Liver (tissue), 9 donors: ENCODE data around the gene CFAP57. TPM values are rescaled to one million over a fixed set of nuclear protein-coding genes. Genes with fewer than 3 reads are reported as not detected.
"Not testable (repeated sequence)": the region's sequence is repeated elsewhere in the genome, so short reads cannot be mapped to it uniquely, and the experiment has no call there.

Source experiments
- DNase-seq: peaks from one replicate; pipeline ENCODE4 v3.0.0-alpha.2; 2017; ENCODE audit warnings: low spot score
- H3K27ac ChIP-seq, 2 donors: one replicate each; pipeline ENCODE4 v1.7.0; 2013; ENCODE audit warnings: inconsistent platforms in 2 of 2, low read length in 2 of 2, control low read depth in 1 of 2, low read depth in 1 of 2, mild to moderate bottlenecking in 1 of 2
- H3K27me3 ChIP-seq, 4 donors: one replicate each; pipeline versions ENCODE4 v1.6.1 to v1.7.0; 2013; ENCODE audit warnings: low read length in 3 of 4, inconsistent platforms in 1 of 4, mild to moderate bottlenecking in 1 of 4, moderate library complexity in 1 of 4; ENCODE audit not compliant: control insufficient read depth in 4 of 4, insufficient read depth in 4 of 4
- H3K36me3 ChIP-seq, 4 donors: one replicate each; pipeline versions ENCODE4 v1.6.1 to v1.7.0; 2013; ENCODE audit warnings: low read length in 3 of 4, mild to moderate bottlenecking in 3 of 4, low read depth in 1 of 4, moderate library complexity in 1 of 4; ENCODE audit not compliant: control insufficient read depth in 4 of 4, insufficient read depth in 3 of 4
- H3K4me1 ChIP-seq, 4 donors: one replicate each; pipeline versions ENCODE4 v1.6.1 to v1.7.0; 2013; ENCODE audit warnings: low read length in 3 of 4, mild to moderate bottlenecking in 3 of 4, moderate library complexity in 1 of 4; ENCODE audit not compliant: control insufficient read depth in 4 of 4, insufficient read depth in 4 of 4
- H3K4me3 ChIP-seq, 3 donors: one replicate each; pipeline versions ENCODE4 v1.6.1 to v1.7.0; 2013; ENCODE audit warnings: low read length in 3 of 3, control low read depth in 1 of 3, low read depth in 1 of 3, mild to moderate bottlenecking in 1 of 3
- H3K9ac ChIP-seq, 2 donors: one replicate each; pipeline ENCODE4 v1.7.0; 2013; ENCODE audit warnings: low read length in 2 of 2, mild to moderate bottlenecking in 2 of 2, moderate library complexity in 2 of 2, control low read depth in 1 of 2, low read depth in 1 of 2
- H3K9me3 ChIP-seq, 4 donors: one replicate each; pipeline versions ENCODE4 v1.6.1 to v1.7.0; 2013; ENCODE audit warnings: low read length in 3 of 4; ENCODE audit not compliant: control insufficient read depth in 4 of 4
- FOXA1 ChIP-seq: IDR thresholded peaks from 2 replicates; pipeline ENCODE4 v1.6.1; 2016; ENCODE audit warnings: antibody characterized with exemption
- GABPA ChIP-seq, 2 donors: IDR thresholded peaks in 1 of 2; conservative IDR thresholded peaks in 1 of 2; 2 replicates each; pipeline ENCODE4 v1.6.1; 2016; ENCODE audit warnings: antibody characterized with exemption in 2 of 2, mild to moderate bottlenecking in 1 of 2, moderate library complexity in 1 of 2
- HNF4A ChIP-seq, 2 donors: conservative IDR thresholded peaks; 2 replicates each; pipeline ENCODE4 v1.6.1; 2016; ENCODE audit warnings: antibody characterized with exemption in 2 of 2, mild to moderate bottlenecking in 2 of 2
- HNF4G ChIP-seq: IDR thresholded peaks from 2 replicates; pipeline ENCODE4 v1.6.1; 2016; ENCODE audit warnings: antibody characterized with exemption
- REST ChIP-seq: IDR thresholded peaks from 2 replicates; pipeline ENCODE4 v1.6.1; 2016; ENCODE audit warnings: antibody characterized with exemption, mild to moderate bottlenecking
- RXRA ChIP-seq, 2 donors: IDR thresholded peaks; 2 replicates each; pipeline ENCODE4 v1.6.1; 2017 to 2018; ENCODE audit warnings: antibody characterized with exemption in 2 of 2, mild to moderate bottlenecking in 1 of 2
- YY1 ChIP-seq: IDR thresholded peaks from 2 replicates; pipeline ENCODE4 v1.6.1; 2016; ENCODE audit warnings: antibody characterized with exemption, mild to moderate bottlenecking
- WGBS: extraction: QIAGEN DNeasy Blood & Tissue Kit; methylation state at CpG from one replicate; pipeline ENCODE4 v1.1.7; 2013; 5-methylcytosine and 5-hydroxymethylcytosine counted together
- polyA plus RNA-seq, 2 donors: library from polyadenylated mRNA; stranded (reverse) in 1 of 2; unstranded in 1 of 2; fragments of 200-250 nt in 1 of 2; fragments of >200 nt in 1 of 2; fragmentation: Nextera tagmentation in 1 of 2; extraction: Ambion mirVana in 1 of 2; gene quantifications; one replicate each; pipeline versions ENCODE4 v1.2.1 to v1.2.3, GENCODE V29; 2013 to 2015
- total RNA-seq, 2 donors: library from RNA; depleted of rRNA; stranded (reverse); fragments of >200 nt; gene quantifications; one replicate each; pipeline ENCODE4 v1.2.3, GENCODE V29; 2014
- donor health status: healthy.
- donor health status: healthy.
- donor health status: healthy.
- donor health status: healthy.
- donor health status: healthy.

Gene CFAP57
- total and polyA plus RNA-seq, 4 donors = under 0.01 to 14.5 (median 0.10) TPM

GRCh38 chr1:43207229-43207853 is 35.2 kb downstream of the CFAP57 start:
- Histone ChIP-seq H3K9ac (no peak overlapping the region), H3K4me3 (no peak overlapping the region)
- TF ChIP-seq HNF4G = no peak
- TF ChIP-seq GABPA (IDR thresholded peaks at IDR 0.05 in 1 of 2, conservative IDR thresholded peaks at IDR 0.05 in 1 of 2) = peak in 1 of 2 donors; percentile 1

GRCh38 chr1:43208277-43208676 is 36.1 kb downstream of the CFAP57 start:
- H3K4me3 ChIP-seq, H3K4me1 ChIP-seq, H3K27ac ChIP-seq, DNase-seq, H3K9ac ChIP-seq, H3K9me3 ChIP-seq, H3K27me3 ChIP-seq: not testable (repeated sequence)
- peaks cover 0 to 45% (median 24%) of the 10 kb centered on the region in 4 donors for H3K36me3 ChIP-seq
- 96% methylated on average over 8 of the region's 8 CpGs for WGBS

More at GRCh38 chr1:43207229-43207853, 35.2 kb downstream of the CFAP57 start:
- Histone ChIP-seq H3K36me3 (peaks cover 0 to 43% (median 23%) of the 10 kb centered on the region in 4 donors), H3K9me3 (no peaks in the 10 kb centered on the region), H3K27me3 (no peaks in the 10 kb centered on the region), H3K4me1 (peaks cover 0 to 6% (median 2%) of the 10 kb centered on the region in 4 donors), H3K27ac (peak overlapping the region in 1 of 2 donors; percentile 10)
- DNase-seq = no peak
- WGBS = 86% methylated on average over 12 of the region's 12 CpGs

- Histone ChIP-seq H3K9ac (no peak overlapping the region), H3K27ac (no peak overlapping the region), H3K36me3 (peaks cover 1 to 34% (median 11%) of the 10 kb centered on the region in 4 donors), H3K4me1 (peaks cover 0 to 13% (median 5%) of the 10 kb centered on the region in 4 donors), H3K9me3 (no peaks in the 10 kb centered on the region), H3K27me3 (no peaks in the 10 kb centered on the region), H3K4me3 (no peak overlapping the region)
- 74% methylated on average over 7 of the region's 7 CpGs for WGBS
- DNase-seq = no peak
- TF ChIP-seq YY1 (no peak), FOXA1 (no peak), RXRA (IDR thresholded peaks at IDR 0.05) (peak in 1 of 2 donors; percentile 9), REST (no peak), HNF4A (conservative IDR thresholded peaks at IDR 0.05) (no peak)
These were observed 42.6 kb downstream of the CFAP57 start for GRCh38 chr1:43214501-43215444.
